GM18520 (cell line): Measurements from ENCODE around the gene KIRREL3.

Experiments
- ATAC-seq: cut with Tn5 transposase; IDR thresholded peaks from one replicate; pipeline ENCODE4 v1.9.1; 2021; ENCODE audit not compliant: unreplicated experiment

KIRREL3 gene

DNA sequence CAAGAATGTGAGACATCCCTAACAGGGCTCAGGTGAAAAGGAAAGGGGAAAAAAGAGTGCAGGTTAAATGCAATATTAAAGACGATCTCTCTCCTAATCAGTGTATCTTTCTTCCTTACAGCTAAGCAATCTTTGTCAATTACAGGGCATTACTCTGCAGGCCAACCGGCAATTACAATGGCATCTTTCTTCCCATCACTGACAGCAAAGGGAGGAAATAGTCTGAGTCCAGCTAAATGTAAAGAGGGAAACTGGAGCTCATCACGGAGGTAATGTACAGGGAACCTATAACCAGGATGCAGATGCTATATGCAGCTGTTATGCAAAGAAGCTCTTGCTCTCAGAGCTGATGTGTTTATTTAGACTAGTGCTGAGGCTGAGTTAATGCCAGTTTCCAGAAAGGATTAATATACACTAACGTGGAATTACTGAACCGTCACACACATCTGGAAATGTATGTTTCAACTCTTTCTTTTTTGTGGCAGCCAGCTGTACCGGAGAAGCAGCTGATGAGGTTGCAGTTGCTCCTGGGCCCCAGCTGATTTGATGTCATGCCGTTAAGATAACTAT lies 121.6 kb downstream of the KIRREL3 start:
- ATAC-seq: no peak

DNA sequence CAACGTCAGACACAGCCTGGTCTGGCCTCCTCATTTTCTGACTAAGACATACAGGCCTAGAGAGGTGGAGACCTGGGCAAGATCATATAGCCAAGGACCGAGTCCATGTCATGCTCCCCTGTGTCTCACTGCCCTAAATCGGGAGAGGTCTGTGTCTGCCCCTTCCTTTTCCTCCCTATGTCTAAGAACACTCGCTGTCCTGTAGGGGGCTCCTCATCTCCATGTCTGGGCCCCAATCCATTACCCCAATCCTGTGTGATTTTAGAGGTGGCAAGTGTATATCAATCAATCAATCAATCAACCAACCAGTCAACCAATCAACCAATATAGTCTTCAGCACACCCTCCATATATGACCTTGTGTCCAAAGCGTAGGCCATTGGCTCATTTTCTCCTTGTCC lies 125.7 kb downstream of the KIRREL3 start:
- ATAC-seq: no peak

DNA sequence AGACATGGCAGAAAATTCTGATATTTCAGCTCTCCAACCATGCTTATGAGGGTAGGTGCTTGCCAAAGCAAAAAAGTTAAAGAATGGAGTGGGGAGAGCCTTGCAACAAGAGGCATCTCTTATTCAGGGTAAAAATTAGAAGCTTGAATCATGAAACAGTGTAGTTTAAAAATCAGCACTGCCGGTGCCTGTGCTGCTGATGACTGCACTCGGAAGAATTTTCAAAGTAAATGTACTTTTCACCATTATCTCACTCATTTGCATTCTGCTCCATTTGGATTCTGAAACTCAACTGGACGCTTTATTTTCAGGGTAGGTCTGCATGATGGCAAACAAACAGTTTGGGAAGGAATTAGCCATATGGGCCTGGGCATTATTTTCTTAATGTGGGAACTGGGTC lies 126.3 kb downstream of the KIRREL3 start:
- no peak for ATAC-seq

DNA sequence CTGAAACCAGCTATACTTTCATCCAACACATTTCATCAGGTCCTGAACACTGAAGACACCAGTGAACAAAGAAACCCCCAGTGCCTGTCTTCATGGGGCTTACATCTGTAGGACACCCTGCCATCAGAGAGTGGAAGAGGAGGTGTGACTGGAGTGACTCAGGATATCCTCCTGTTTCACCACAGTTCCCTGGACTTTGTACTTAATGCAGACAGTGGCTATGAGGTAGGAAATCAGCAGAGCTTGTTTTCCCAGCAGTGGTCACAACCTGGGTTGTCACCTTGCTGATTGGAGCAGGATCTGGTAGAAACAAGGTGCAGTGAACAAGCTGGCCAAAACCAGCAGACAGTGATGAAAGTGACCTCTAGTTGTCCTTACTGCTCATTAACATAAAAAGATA lies 128.8 kb downstream of the KIRREL3 start:
- no peak for ATAC-seq

DNA sequence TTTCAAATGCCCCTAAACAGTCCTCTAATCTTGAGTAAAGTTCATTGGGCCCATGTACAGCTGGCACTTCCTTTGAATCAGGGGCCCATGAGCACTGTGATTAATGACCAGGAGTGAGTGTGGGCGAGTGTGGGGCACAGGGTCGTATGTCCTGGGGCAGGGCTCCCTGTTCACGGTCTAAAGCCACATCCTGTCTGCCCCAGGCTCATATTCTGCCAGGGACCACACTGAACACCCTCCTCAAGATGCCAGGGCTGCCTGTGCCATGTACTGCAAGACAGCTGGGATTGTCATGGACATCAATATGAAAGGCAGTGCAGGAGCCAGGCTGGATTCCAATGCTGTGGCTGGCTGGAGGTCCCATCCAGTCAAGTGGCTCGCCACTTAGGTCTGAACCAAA lies 130.5 kb downstream of the KIRREL3 start:
- no peak for ATAC-seq

DNA sequence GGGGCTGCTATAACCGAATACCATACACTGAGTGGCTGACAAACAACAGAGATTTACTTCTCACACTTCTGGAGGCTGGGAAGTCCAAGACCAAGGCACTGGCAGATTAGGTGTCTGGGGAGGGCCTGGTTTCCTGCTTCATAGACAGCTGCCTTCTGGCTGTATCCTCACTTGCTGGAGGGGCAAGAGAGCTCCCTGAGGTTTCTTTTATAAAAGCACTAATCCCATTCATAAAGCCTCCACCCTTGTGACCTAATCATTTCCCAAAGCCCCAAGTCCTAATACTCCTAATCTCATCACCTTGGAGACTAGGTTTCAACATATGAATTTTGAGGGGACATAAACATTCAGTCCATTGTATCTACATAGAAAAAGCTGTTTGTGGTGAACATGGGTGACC lies 131.8 kb downstream of the KIRREL3 start:
- no peak for ATAC-seq

DNA sequence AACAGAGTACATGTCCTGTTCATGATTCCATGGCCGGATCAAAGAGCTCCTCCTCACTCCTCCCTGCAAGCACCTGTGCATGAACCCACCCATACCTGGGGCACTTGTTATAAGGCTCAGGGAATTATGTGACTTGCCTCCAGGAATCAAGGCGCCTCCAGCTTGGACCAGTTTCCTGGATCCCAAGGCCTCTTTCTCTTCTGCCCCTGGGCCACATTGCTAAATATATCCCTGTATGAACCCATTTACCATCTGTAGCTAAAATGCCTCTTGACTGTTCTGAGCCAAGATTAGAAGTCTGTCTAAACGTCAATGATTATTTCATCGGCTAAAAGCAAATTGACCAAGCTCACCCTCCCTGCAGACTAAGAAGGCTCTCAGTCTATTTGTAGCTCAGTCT lies 135.6 kb downstream of the KIRREL3 start:
- ATAC-seq: no peak

DNA sequence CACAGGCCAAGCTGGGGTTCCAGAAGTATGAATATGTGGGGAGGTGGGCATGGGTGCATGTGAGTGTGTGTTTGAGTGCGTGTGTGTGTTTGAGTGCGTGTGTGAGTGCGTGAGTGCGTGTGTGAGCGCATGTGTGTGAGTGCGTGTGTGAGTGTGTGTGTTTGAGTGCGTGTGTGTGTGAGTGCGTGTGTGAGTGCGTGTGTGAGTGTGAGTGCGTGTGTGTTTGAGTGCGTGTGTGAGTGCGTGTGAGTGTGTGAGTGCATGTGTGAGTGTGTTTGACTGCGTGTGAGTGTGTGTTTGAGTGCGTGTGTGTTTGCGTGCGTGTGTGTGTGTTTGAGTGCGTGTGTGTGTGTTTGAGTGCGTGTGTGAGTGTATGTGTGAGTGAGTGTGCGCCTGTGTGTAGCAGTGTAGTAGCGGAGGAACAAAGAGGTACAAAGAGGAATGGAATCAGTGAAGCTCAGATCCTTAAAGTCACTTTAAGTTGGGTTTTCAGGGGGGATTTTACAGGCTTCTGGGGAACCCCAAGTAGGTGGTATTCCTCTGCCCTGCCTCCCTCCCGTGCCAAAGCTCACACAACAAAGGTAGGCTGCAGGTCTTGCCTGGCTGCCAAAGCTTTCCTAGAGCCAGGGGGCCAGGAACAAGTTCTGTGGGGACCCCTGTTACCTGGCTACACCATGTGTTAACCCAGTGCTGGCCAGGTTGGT lies 137.1 kb downstream of the KIRREL3 start:
- ATAC-seq: no peak

DNA sequence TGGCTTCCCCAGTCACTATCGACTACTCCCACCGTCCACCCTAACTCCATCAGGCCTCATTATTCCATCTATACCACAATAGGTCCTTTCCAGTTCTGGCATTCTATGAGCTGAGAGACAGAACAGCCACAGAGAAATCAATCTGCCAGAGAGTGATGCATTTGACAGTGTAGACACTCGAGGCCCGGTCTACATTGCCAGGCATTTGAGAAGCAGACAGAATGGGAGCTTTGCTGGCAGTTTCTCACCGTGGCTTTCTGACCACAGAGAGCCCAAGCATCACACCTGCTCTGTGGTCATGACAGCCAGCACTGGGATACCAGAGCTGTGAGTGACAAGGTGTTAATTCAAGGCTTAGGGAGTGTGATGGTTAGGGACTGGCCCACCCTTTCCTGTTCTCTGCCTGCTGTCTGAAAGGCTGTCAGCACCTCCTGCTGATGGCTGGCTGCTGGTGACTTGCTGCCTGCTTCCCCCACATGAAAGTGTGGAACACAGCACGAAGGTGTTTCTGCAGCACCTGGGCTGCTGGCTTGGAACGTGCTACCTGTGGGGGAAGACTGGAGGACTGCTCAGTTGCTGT lies 137.8 kb downstream of the KIRREL3 start:
- ATAC-seq: peak; percentile 75

DNA sequence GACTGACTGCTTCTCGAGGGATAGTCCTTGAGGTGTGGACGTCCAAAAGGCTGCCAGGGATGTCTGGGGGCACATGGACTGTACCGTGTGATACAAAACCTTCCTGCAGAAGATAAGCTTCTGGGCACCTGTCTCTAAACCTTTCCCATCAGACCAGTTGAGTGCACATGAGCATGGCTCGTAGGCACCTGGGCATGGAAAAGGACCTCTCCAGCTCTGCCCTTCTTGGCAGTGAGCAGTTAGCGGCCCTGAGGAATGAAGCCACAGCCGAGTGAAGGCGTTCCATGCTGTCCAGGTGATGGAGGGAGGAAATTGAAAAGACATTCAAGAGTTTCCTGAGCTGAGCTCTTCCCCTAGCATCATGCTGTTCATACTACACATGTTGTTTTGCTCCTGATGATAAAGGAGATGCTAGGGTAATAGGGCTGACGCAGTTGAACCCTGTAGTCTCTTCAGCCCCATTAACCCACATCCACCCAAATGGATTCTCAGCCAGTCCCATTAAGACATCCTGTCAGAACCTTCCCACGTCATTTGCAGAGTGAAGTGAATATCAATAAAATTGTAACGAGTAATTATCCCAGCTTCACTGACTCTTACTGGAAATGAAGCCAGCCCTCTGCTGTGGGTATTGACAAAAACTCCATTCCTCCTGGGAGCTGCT lies 138.6 kb downstream of the KIRREL3 start:
- ATAC-seq: no peak

DNA sequence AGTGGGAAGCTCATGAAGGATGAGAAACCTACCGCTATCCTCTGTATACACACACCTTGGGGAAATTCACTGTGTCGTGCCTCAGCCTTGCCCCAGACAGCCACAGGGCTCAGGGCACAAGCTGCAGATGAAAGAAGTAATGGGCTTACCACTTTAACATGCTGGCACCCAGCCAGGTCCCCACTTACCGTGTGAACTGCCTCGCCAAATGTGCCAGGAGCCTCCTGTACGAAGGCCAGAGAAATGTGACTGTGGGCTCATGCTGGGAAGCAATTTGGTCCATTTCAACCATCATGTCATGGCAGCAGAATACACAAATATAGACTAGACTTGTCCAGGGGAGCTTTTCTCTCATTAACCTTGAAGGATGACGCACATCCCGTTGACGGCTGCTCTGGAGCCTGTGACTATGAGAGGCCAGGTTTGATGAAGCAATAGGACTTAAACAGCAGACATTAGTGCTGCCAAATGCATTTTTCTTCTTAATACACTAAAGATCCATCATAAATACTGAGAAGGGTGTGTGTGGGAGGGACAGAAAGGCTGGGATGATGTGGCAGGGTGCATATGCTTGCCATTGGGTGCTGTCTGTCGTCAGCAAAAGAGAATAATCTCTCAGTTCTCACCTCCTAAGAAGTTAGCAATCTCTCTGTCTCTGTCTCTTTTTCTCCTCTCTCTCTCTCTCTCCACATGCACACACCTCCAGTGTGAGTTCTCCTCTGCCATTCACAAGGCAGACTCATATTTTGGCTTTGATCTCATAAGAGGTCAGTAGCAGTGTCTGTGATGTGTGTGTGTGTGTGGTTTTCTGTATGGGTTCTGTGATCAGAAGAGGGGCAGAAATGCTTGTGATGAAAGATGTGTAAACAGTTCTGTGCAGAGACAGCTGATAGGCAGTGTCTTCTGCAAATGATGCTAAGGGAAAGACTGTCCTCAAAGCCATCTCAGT lies 142.4 kb downstream of the KIRREL3 start:
- ATAC-seq: no peak

DNA sequence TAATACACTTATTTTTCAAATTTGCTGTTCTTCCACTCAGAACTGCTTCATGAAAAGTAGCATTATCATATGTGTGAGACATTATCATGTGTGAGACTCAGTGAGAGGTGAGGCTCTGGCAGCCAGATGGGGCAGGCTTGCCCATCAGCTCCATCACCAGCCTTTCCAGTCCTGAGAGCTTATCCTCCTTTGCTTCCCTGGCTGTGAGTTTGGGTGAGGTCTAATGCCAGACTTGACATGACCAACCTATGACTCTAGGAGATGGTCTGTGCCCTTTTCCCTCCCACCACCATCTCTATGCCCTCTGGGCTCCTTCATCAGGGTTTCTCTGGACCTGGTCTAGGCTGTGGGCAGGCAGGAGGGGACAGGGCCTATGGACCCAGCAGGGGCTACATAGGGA lies 145.0 kb downstream of the KIRREL3 start:
- no peak for ATAC-seq

DNA sequence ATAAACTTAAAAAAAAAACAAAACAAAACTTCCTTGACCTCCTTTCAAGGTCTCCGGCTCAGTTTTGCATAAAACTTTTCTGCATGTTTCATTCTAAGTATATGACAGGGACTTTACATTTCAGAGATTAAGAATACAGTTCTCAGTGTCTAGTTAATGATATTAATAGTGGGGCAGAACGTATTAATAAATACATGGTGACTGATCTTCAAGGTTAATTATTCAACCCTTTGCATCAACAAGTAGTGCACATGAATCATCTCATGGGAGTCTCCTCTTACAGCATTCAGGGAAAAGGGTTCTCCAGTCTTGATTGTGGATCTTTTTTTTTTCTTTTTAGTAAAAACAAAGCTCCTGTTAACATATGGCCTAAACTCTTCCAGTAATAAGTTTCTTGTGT lies 146.8 kb downstream of the KIRREL3 start:
- peak; percentile 77 for ATAC-seq

DNA sequence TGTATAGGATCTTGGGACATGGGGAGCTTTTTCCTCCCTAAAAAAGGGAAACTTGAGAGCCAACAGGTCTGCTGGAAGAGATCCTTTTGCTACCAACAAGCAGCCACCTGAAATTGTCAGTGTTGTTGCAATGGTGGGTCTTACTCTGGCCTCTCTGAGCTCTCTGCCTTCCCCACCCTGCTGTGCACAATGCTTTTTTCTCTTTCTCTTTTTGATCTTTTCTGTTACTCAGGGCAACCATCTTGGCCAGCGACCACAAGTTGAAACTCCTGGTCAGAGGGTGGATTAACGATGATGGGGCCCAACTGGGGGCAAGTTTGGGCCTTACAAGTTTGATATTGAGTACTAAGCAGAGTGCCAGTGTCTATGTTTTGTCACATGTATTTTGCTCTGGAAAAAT lies 155.8 kb downstream of the KIRREL3 start:
- no peak for ATAC-seq

DNA sequence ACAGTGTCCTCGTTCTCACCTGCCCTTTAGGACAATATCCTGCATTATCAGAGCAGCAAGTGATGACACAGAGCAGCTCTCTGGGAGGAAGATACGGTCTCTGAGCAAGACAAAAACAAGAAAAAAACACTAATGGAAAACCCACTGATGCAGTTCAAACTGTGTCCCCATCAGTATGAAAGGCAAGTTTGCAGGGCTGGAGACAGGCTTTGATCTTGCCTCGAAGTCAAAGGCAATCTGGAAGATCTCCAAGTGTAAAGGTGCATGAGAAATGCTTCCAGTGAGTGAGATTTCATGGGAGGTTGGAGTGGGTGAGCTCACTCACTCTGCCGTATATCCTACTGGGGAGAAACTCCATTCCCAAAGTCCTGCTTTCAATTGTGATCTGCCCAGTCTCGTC lies 157.5 kb downstream of the KIRREL3 start:
- no peak for ATAC-seq

DNA sequence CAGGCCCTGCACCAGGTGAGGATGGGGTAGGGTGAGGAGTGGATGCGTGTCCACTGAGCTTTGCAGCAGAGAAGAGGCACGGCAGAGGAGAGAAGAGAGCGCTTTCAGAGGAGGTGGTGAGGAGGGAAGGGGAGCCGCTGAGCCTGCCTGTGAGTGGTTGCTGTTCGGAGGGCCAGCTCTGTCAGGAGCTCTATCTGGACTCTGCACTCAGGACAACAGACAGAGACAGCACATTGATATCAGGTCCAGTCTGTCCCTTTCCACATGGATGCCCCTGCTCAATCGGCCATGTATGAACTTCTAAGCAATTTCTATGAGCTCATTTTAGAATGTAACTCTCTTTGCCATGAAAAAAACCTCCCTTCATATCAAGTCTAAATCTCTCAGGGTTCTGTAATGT lies 158.6 kb downstream of the KIRREL3 start:
- ATAC-seq: no peak

DNA sequence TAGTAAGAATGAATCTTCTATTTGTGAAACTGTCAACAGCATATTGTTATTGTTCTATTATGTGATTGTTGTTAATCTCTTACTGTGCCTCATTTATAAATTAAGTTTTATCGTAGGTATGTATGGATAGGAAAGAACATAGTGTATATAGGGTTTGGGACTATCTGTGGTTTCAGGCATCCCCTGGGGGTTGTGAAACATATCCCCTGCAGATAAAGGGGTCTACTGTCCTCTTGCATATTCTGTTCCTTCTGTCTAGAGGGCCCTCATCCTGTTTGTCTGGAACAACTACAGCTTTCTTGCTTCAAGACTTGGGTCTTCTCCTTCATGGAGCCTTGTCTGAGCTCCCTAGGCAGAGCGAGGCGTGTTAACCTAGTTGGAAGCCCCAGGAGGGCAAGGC lies 159.6 kb downstream of the KIRREL3 start:
- no peak for ATAC-seq

DNA sequence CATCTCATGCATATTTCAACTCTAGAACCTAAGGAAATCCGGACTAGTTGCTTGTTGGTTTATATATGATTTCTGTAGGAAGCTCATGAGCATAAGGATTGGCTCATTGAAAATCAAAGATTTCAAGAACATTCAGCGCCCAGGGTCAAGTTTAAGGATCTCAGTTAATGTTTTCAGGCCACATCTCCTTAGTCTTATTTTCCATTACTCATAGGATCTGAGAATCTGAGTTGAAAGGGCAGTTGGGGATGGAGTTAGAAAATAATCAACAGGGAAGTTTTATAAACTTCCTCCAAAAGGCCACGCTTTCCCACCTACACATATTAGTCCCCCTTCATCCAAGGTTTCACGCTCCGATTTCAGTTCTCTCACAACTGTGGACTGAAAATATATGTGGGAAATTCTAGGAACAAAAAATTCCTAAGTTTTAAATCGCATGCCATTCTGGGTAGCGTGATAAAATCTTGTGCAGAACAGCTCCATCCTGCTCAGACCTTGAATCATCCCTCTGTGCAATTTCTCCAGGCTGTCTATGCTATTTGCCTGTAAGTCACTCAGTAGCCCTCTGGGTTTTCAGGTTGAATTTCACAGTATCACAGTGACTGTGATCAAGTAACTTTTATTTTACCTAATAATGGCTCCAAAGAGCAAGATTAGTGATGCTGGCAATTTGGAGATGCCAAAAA lies 160.2 kb downstream of the KIRREL3 start:
- no peak for ATAC-seq

DNA sequence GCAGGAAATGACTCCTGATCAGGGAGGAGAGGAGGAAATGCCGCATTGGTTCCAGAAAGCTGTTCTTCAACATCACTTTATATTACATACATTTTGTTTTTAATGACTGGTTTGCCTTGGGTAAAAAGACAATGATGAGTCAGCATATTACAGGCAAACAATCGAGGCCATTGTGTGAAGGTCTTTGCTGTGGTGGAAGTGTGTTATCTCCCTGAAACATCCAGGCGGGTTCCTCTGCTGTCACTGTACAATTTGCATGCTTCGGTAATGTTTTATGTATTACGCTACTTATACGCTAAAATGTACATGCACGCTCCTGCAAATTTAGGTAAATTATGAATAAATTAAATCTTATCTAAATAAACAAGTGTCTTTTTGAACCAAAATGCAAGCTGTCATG lies 161.1 kb downstream of the KIRREL3 start:
- no peak for ATAC-seq

DNA sequence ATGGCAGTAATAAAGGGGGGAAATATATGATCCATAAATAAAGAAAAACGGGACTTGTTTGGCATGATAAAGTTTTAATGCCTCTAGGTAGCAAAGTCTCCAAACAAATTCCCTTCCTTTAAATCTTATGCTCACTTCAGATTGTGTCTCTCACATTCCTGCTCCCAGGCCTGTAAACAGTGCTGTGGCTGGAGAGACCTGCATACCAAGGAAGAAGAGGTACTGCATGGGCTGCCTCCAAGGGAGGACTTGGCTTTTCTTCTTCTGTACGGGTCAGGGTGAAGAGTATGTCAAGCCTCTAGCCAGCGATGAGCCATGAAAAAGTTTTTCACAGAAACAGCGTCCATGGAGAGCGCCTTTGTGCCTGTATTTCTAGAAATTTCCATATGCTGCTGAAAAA lies 161.8 kb downstream of the KIRREL3 start:
- ATAC-seq: no peak

DNA sequence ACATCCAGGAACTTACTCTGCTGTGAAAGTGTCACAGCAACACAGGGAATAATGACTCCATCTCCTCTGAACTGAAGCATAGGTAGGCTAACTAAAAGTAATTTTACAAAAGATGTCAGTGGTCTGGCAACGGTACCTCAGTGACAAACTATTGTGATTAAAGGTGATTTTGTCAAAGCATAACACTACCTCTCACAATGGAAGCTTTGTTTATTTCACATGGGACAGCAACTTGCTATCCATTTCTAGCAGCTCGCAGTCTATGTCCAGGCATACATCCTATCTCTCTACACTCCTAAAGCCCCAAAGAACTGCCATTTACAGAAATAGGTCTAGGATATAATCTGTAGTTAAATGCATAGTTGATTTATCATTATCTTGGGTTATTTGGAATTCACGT lies 163.0 kb downstream of the KIRREL3 start:
- ATAC-seq: no peak
